Tibial nerve (tissue), 4 donors: Measurements from ENCODE around the gene AGBL3. TPM values are rescaled to one million over a fixed set of nuclear protein-coding genes. Genes with fewer than 3 reads are reported as not detected.

Experiments used
- DNase-seq, 2 donors: peaks; one replicate each; pipeline ENCODE4 v3.0.0-alpha.2; 2019; ENCODE audit warnings: low spot score in 2 of 2
- H3K27ac ChIP-seq, 4 donors: fragments of 200-600 bp; sonication (generic) in 3 of 4; one replicate each; pipeline ENCODE4 v1.5.1; 2017 to 2019; ENCODE audit warnings: mild to moderate bottlenecking in 1 of 4
- H3K27me3 ChIP-seq, 2 donors: fragments of 200-600 bp; sonication (generic) in 1 of 2; one replicate each; pipeline versions ENCODE4 v1.5.1 to v1.6.0; 2017 to 2019
- H3K36me3 ChIP-seq, 3 donors: fragments of 200-600 bp; sonication (generic); one replicate each; pipeline ENCODE4 v1.5.1; 2018 to 2019
- H3K4me1 ChIP-seq, 4 donors: fragments of 200-600 bp; sonication (generic) in 3 of 4; one replicate each; pipeline ENCODE4 v1.5.1; 2017 to 2019
- H3K4me3 ChIP-seq, 4 donors: fragments of 200-600 bp; sonication (generic) in 3 of 4; one replicate each; pipeline ENCODE4 v1.5.1; 2017 to 2019; ENCODE audit warnings: mild to moderate bottlenecking in 1 of 4, moderate library complexity in 1 of 4
- H3K9me3 ChIP-seq, 4 donors: fragments of 200-600 bp; sonication (generic) in 3 of 4; one replicate each; pipeline ENCODE4 v1.5.1; 2017 to 2019
- CTCF ChIP-seq, 5 experiments: fragments of 200-600 bp in 3 of 5; fragments of 450-650 bp in 2 of 5; sonication (generic) in 3 of 5; IDR thresholded peaks; one replicate each; pipeline ENCODE4 v1.5.1; 2016 to 2019; ENCODE audit warnings: antibody characterized with exemption in 5 of 5, mild to moderate bottlenecking in 3 of 5, moderate library complexity in 2 of 5
- EP300 ChIP-seq, 2 donors: sonication (generic); formaldehyde crosslinking; IDR thresholded peaks; one replicate each; pipeline ENCODE4 v1.6.1; 2017; ENCODE audit warnings: antibody characterized with exemption in 2 of 2, mild to moderate bottlenecking in 1 of 2
- POLR2A ChIP-seq, 2 donors: fragments of 450-650 bp; IDR thresholded peaks; one replicate each; pipeline ENCODE4 v1.6.1; 2017; ENCODE audit warnings: antibody characterized with exemption in 2 of 2, mild to moderate bottlenecking in 2 of 2, moderate library complexity in 2 of 2
- WGBS, 2 donors: methylation state at CpG; one replicate each; pipeline ENCODE4 v1.1.5; 2018; 5-methylcytosine and 5-hydroxymethylcytosine counted together
- total RNA-seq, 4 donors: library from RNA; depleted of rRNA; stranded (reverse); fragments of >200 nt; gene quantifications; one replicate each; pipeline ENCODE4 v1.1.0, GENCODE V29; 2016

AGBL3 gene
- total RNA-seq, 4 donors from 2014 or later, result 1.3 to 3.1 (median 1.9) TPM

- 81 to 87% methylated on average over 4 of the region's 4 CpGs for WGBS, 2 donors
- Histone ChIP-seq H3K36me3 (peaks cover 0 to 59% (median 0%) of the 10 kb centered on the region in 3 donors), H3K27ac (peak overlapping the region in 2 of 4 donors; percentile 44 to 98), H3K9me3 (no peaks in the 10 kb centered on the region), H3K4me3 (no peak overlapping the region), H3K27me3 (no peaks in the 10 kb centered on the region), H3K4me1 (peaks cover 0 to 68% (median 30%) of the 10 kb centered on the region in 4 donors)
- no peak for TF ChIP-seq EP300 (IDR thresholded peaks at IDR 0.05)
- no peak for TF ChIP-seq CTCF (IDR thresholded peaks at IDR 0.05)
- no peak for TF ChIP-seq POLR2A (IDR thresholded peaks at IDR 0.05)
- DNase-seq, result no peak
Measured at GRCh38 chr7:135165862-135166261, 179.6 kb downstream of the AGBL3 start.

- Histone ChIP-seq H3K4me1 (peaks cover 0 to 68% (median 28%) of the 10 kb centered on the region in 4 donors), H3K4me3 (no peak overlapping the region), H3K9me3 (no peaks in the 10 kb centered on the region), H3K36me3 (peaks cover 0 to 59% (median 0%) of the 10 kb centered on the region in 3 donors), H3K27me3 (no peaks in the 10 kb centered on the region), H3K27ac (peak overlapping the region in 2 of 4 donors; percentile 44 to 98)
- no peak for DNase-seq
- TF ChIP-seq EP300 (IDR thresholded peaks at IDR 0.05), result no peak
- TF ChIP-seq CTCF (IDR thresholded peaks at IDR 0.05), result no peak
- 76 to 84% methylated on average over 14 to 18 of the region's 18 CpGs for WGBS, 2 donors
Measured at GRCh38 chr7:135166338-135166990, 180.2 kb downstream of the AGBL3 start.

- WGBS, 2 donors, result 79 to 85% methylated on average over 12 of the region's 12 CpGs
- Histone ChIP-seq H3K9me3 (no peaks in the 10 kb centered on the region), H3K36me3 (peaks cover 0 to 53% (median 0%) of the 10 kb centered on the region in 3 donors), H3K27me3 (no peaks in the 10 kb centered on the region), H3K27ac (peak overlapping the region in 3 of 4 donors; percentile 24 to 98 (median 44)), H3K4me1 (peaks cover 0 to 66% (median 32%) of the 10 kb centered on the region in 4 donors), H3K4me3 (no peak overlapping the region)
- DNase-seq, result no peak
- TF ChIP-seq CTCF (IDR thresholded peaks at IDR 0.05), result no peak
- TF ChIP-seq EP300 (IDR thresholded peaks at IDR 0.05), result no peak
Measured at GRCh38 chr7:135167365-135167917, 181.1 kb downstream of the AGBL3 start.

GRCh38 chr7:135168001-135168400, 181.7 kb downstream of the AGBL3 start:
- Histone ChIP-seq H3K4me1 (peaks cover 0 to 66% (median 32%) of the 10 kb centered on the region in 4 donors), H3K4me3 (no peak overlapping the region), H3K9me3 (no peaks in the 10 kb centered on the region), H3K36me3 (peaks cover 0 to 49% (median 0%) of the 10 kb centered on the region in 3 donors), H3K27me3 (no peaks in the 10 kb centered on the region), H3K27ac (peak overlapping the region in 3 of 4 donors; percentile 92 to 99 (median 98))
- DNase-seq, result no peak
- 38 to 64% methylated on average over 6 of the region's 9 CpGs for WGBS, 2 donors
- TF ChIP-seq POLR2A (IDR thresholded peaks at IDR 0.05), result peak in 1 of 2 donors; percentile 20
- no peak for TF ChIP-seq EP300 (IDR thresholded peaks at IDR 0.05)
- TF ChIP-seq CTCF (IDR thresholded peaks at IDR 0.05), result no peak

- WGBS, 2 donors, result 86 to 92% methylated on average over 13 of the region's 13 CpGs
- H3K4me3 ChIP-seq, result no peak overlapping the region
- peaks cover 0 to 66% (median 32%) of the 10 kb centered on the region in 4 donors for H3K4me1 ChIP-seq
- peak overlapping the region in 3 of 4 donors; percentile 92 to 99 (median 98) for H3K27ac ChIP-seq
- no peaks in the 10 kb centered on the region for H3K27me3 ChIP-seq
- H3K36me3 ChIP-seq, result peaks cover 0 to 44% (median 0%) of the 10 kb centered on the region in 3 donors
- no peak for DNase-seq
- H3K9me3 ChIP-seq, result no peaks in the 10 kb centered on the region
- no peak for TF ChIP-seq EP300 (IDR thresholded peaks at IDR 0.05)
- no peak for TF ChIP-seq POLR2A (IDR thresholded peaks at IDR 0.05)
- TF ChIP-seq CTCF (IDR thresholded peaks at IDR 0.05), result no peak
Measured at GRCh38 chr7:135168489-135169140, 182.3 kb downstream of the AGBL3 start.
